OCI-LY1 (cell line): ENCODE data around the gene SNRNP27.

Source experiments
- CTCF ChIP-seq: fragments of 200-600 bp; sonication (generic), shearing (Covaris generic); IDR thresholded peaks from 2 replicates; pipeline ENCODE4 v1.5.1; 2017; ENCODE audit warnings: mild to moderate bottlenecking, antibody characterized with exemption, low read length, moderate library complexity, mixed read lengths
- EZH2 ChIP-seq: fragments of 200-600 bp; sonication (generic), shearing (Covaris generic); IDR thresholded peaks from 2 replicates; pipeline ENCODE4 v1.8.0; 2017; ENCODE audit warnings: borderline replicate concordance, mixed run types, mild to moderate bottlenecking, antibody characterized with exemption, low read length, moderate library complexity, mixed read lengths

DNA sequence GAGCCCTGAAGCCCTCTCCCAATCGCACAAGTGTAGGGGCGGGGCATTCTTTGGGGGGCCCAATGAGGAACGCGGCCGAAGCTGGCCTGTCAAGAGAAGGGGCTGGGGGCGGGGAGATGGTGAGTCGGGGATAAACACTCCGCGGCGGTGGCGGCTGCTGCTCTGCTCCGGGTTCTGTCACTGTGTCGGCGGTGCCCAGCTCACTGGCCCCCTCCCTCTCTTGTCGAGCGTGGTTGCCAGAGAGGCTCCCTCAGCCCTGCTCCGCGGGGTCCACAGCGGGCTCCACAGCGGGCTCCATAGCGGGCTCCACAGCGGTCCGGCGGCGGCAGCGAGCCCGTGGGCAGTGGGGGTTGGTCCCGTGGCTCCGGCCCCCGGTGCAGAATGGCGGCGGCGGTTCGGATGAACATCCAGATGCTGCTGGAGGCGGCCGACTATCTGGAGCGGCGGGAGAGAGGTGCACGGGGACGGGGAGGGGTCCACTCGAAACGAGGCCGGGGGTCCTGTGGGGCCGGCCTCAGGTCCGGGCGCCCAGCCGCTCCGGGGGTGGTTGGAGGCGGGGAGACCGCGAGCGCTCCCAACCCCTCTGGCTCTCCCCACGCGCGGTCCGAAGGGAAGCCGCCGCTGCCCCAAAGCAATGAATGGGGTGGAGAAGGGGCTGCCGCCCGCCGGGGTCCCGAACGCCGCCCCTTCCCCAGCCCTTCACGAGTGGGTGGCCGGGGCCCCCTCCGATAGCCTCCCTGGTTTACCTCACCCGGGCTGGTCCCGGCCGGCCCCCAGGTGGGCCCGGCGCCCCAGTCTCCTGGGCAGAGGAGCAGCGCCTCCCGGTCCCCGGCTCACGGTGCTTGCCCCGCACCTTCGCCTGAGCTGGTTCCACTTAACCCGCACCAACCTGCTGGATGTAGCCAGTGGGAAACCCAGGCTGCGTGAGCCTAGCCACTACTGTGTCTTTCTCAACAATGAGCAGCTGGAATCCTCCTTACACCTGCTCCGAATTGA is 21.5 kb downstream of the SNRNP27 start, which contains the start of gene MXD1:
- TF ChIP-seq CTCF (no peak), EZH2 (no peak)
